ENCODE measurements around the gene NOVA1.

GRCh38 chr14:26429205-26429604, 168.6 kb downstream of the NOVA1 start:
- TF ChIP-seq, protein P1, sequence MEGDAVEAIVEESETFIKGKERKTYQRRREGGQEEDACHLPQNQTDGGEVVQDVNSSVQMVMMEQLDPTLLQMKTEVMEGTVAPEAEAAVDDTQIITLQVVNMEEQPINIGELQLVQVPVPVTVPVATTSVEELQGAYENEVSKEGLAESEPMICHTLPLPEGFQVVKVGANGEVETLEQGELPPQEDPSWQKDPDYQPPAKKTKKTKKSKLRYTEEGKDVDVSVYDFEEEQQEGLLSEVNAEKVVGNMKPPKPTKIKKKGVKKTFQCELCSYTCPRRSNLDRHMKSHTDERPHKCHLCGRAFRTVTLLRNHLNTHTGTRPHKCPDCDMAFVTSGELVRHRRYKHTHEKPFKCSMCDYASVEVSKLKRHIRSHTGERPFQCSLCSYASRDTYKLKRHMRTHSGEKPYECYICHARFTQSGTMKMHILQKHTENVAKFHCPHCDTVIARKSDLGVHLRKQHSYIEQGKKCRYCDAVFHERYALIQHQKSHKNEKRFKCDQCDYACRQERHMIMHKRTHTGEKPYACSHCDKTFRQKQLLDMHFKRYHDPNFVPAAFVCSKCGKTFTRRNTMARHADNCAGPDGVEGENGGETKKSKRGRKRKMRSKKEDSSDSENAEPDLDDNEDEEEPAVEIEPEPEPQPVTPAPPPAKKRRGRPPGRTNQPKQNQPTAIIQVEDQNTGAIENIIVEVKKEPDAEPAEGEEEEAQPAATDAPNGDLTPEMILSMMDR (IDR thresholded peaks at IDR 0.05), result no peak
- no peak for TF ChIP-seq POLR2A (IDR thresholded peaks at IDR 0.05)

Measured in vagina (tissue), 2 donors.